GM19023 (cell line): Measurements from ENCODE around the gene HMGB1.
A peak's percentile ranks its signal among the peaks of the same experiment; 100 is the strongest.
"Not testable (repeated sequence)": the region's sequence is repeated elsewhere in the genome, so short reads cannot be mapped to it uniquely, and the experiment has no call there.

ENCODE experiments used
- ATAC-seq: cut with Tn5 transposase; IDR thresholded peaks from one replicate; pipeline ENCODE4 v1.9.1; 2021; ENCODE audit warnings: mild to moderate bottlenecking, moderate library complexity; ENCODE audit not compliant: unreplicated experiment

The HMGB1 gene

GRCh38 chr13:30466841-30467252 lies 1.1 kb upstream of the HMGB1 start:
- ATAC-seq: no peak

- ATAC-seq: no peak
Measured at GRCh38 chr13:30466358-30466714, 600 bp upstream of the HMGB1 start.

GRCh38 chr13:30465343-30465592 lies 468 bp downstream of the HMGB1 start:
- no peak for ATAC-seq

- peak; percentile 42 for ATAC-seq
Measured at GRCh38 chr13:30464496-30465342, 1.0 kb downstream of the HMGB1 start.

GRCh38 chr13:30463787-30464495 lies 1.8 kb downstream of the HMGB1 start:
- peak; percentile 31 for ATAC-seq

- not testable (repeated sequence) for ATAC-seq
Measured at GRCh38 chr13:30461279-30462066, 4.3 kb downstream of the HMGB1 start.

DNA sequence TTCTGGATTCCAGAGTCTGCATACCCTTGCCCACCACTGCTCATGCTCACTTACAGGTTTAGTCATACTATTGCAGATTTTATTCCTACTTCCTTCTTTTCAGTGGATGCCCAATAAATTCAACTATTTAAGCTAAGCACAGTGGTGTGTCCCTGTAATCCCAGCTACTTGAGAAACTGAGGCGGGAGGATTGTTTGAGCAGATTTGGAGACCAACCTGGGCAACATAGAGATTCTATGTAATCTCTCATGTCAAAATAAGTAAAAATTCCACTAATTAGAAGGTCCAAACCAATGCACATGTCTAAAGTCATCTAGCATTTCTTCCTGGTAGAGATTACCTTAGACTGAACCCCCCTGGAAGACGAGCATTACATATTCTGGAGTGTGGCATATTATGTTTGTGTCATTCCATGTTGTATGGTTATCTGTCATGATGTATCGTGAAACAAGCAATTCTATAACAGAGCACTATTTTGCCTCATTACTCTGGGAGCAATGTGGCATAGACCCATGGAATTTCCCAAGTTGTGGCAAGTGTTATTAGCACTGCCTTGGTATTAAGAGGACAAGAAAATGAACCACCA lies 8.3 kb downstream of the HMGB1 start:
- no peak for ATAC-seq

- ATAC-seq: no peak
Measured at GRCh38 chr13:30456290-30456689, 9.4 kb downstream of the HMGB1 start.

GRCh38 chr13:30454991-30455390 lies 10.7 kb downstream of the HMGB1 start:
- ATAC-seq: no peak

- ATAC-seq: no peak
Measured at GRCh38 chr13:30453727-30454126, 12.0 kb downstream of the HMGB1 start.

- not testable (repeated sequence) for ATAC-seq
Measured at GRCh38 chr13:30451476-30451875, 14.3 kb downstream of the HMGB1 start.

GRCh38 chr13:30450066-30450465 lies 15.7 kb downstream of the HMGB1 start:
- no peak for ATAC-seq

DNA sequence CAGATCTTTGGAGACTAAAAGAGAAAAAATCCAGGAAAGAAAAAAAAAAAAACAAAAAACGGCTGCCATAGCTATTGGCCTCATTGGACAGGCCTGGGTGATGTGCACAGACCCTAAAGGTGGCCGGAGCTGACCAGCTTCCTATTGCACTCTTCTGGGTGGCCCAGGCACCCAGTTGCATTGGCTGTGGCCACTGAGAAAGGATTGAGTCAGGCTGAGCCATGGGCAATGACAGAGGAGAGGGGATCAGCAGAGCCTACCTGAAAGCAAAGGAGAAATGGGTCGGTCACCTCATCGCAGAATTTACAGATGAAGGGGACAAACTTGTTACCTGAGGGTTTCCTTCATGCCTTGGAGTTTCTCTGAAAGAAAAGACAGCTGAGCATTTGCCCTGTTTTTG lies 17.3 kb downstream of the HMGB1 start:
- no peak for ATAC-seq

DNA sequence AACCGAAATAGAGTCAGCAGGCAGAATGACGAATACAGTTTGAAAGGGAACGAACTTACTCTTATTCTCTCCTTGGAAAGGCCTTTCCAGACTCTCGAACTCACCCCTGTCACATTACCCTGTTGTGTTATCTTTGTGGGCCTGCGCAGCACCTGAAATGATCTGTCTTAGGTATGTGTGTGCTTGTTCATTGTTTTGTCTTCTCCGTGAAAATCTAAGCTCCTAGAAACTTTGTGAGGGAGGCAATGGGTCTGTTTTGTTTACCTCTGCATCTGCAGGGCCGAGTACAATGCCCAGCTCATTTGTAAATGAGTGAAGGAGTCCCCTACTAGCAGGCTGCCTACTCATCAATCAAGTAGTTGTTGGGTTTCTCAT lies 19.6 kb downstream of the HMGB1 start:
- peak; percentile 7 for ATAC-seq

- ATAC-seq: peak; percentile 53
Measured at GRCh38 chr13:30443957-30444404, 21.8 kb downstream of the HMGB1 start.

GRCh38 chr13:30443491-30443890 lies 22.2 kb downstream of the HMGB1 start:
- ATAC-seq: not testable (repeated sequence)

DNA sequence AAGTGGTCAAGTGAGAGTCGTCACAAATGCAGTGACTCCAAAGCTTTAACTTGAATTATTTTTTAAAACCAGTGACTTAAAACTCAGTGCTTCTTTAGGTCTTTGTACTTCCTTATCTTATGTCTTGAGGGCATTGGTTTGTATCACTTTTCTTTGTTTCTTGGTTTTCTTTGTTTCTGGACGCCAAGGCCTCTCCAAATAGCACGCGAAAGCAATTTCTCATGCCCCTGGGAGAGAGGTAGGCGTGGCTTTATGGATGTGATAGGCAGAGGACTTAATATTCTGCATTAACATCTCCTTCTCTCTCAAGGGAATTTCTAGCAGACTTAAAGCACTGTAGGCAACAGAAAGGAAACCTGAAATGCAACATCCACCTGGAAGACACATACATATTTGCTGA lies 22.8 kb downstream of the HMGB1 start:
- no peak for ATAC-seq

GRCh38 chr13:30440910-30441703 lies 24.6 kb downstream of the HMGB1 start:
- ATAC-seq: no peak

GRCh38 chr13:30438286-30438685 lies 27.4 kb downstream of the HMGB1 start:
- no peak for ATAC-seq

DNA sequence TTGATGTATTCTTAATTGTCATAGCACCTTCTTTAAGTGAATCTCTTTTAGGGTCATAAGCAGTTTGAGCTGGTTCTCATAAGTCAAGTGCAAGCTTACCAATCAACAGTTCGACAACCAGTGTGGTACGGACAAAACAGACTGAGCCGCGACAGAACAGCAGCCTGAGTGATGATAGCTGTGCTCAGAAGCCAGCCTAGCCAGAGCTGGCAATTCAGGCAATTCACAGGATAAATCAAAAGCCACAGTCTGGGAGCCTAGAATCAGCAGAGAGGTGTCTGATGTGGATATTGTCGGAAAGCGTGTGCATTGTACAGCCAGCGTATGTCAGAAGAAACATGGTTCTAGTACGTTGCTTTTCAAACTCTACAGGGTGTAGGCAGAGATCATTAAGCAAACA lies 28.6 kb downstream of the HMGB1 start:
- no peak for ATAC-seq
